Mammary epithelial cell (primary cell): Measurements from ENCODE around the gene RAB27A.

ENCODE experiments used
- CTCF ChIP-seq, 2 donors: IDR thresholded peaks in 1 of 2; conservative IDR thresholded peaks in 1 of 2; 2 replicates each; pipeline ENCODE4 v1.5.1; 2011 to 2012; ENCODE audit warnings: inconsistent platforms in 2 of 2, low read length in 2 of 2, mild to moderate bottlenecking in 2 of 2, control low read depth in 1 of 2, low read depth in 1 of 2; ENCODE audit not compliant: insufficient read depth in 1 of 2; ENCODE audit errors: extremely low read depth in 1 of 2
- EZH2 ChIP-seq: IDR thresholded peaks from 2 replicates; pipeline ENCODE4 v1.6.1; 2012; ENCODE audit warnings: low read length, inconsistent platforms, borderline replicate concordance

DNA sequence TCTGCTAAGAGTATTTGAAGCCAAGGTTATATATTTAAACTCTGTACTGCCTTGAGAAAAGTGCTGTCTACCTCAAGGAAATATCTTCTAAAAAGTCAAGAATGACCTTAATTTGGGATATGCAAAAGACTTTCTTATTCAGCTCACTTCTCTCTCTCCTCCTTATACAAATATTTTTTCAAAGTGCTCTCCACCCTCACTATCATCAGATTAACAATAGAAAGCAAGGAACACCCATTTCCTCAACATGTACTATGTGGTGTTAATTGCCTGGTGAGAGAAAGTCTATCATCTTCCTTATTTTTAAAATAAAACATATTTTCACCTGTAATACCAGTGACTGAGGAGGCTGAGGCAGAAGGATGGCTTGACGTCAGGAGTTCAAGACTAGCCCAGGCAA lies 48.4 kb downstream of the RAB27A start:
- no peak for TF ChIP-seq CTCF (conservative IDR thresholded peaks at IDR 0.05 in 1 of 2, IDR thresholded peaks at IDR 0.05 in 1 of 2; ENCODE audit: extremely low read depth in 1 of 2, insufficient read depth in 1 of 2, low read depth in 1 of 2, low read length in 2 of 2)
- no peak for TF ChIP-seq EZH2
